Activated naive CD4-positive, alpha-beta T cell treated with anti-CD3 and anti-CD28 coated beads, Interleukin-2, amount 10 ng/mL, durations not matched to agents 7 days and 5 days (primary cell): ENCODE data around the gene CSF2.
A peak's percentile ranks its signal among the peaks of the same experiment; 100 is the strongest.

Experiments
- CTCF ChIA-PET: fragments of 350-600 bp; sonication (Branson Sonifier 250); formaldehyde crosslinking; loops from one replicate; lab custom pipeline; 2021; ENCODE audit warnings: antibody characterized with exemption; lab: Charles Lee
- DNase-seq: peaks from one replicate; pipeline ENCODE4 v3.0.0-alpha.2; 2020
- H3K27ac Mint-ChIP-seq: one replicate; pipeline ENCODE4 v1.8.0; 2021; ENCODE audit warnings: mild to moderate bottlenecking, moderate library complexity, mixed read lengths
- H3K27me3 Mint-ChIP-seq: one replicate; pipeline ENCODE4 v1.8.0; 2021; ENCODE audit warnings: mild to moderate bottlenecking, mixed read lengths
- H3K36me3 Mint-ChIP-seq: one replicate; pipeline ENCODE4 v1.8.0; 2021; ENCODE audit warnings: mixed read lengths
- H3K4me1 Mint-ChIP-seq: one replicate; pipeline ENCODE4 v1.8.0; 2021; ENCODE audit warnings: mixed read lengths
- H3K4me3 Mint-ChIP-seq: one replicate; pipeline ENCODE4 v1.8.0; 2021; ENCODE audit warnings: mild to moderate bottlenecking, moderate library complexity, mixed read lengths
- H3K9me3 Mint-ChIP-seq: one replicate; pipeline ENCODE4 v1.8.0; 2021; ENCODE audit warnings: mixed read lengths

Gene CSF2

GRCh38 chr5:132073231-132074013 is at the start of gene CSF2:
TSS of gene CSF2 (plus strand) at chr5:132073789. CDS start at chr5:132073824, 35 bp downstream.
- no peaks in the 10 kb centered on the region for H3K36me3 Mint-ChIP-seq
- CTCF ChIA-PET, result interaction anchor here (0.7 to 2.4 kb wide), 6 partner anchors 10 to 427 kb away, joined by 3 to 7 read pairs (median 6); no protein-coding TSS in a partner anchor
- peaks cover 24% of the 10 kb centered on the region for H3K4me1 Mint-ChIP-seq
- DNase-seq, result no peak
- peaks cover 29% of the 10 kb centered on the region for H3K27me3 Mint-ChIP-seq
- no peaks in the 10 kb centered on the region for H3K9me3 Mint-ChIP-seq
- H3K4me3 Mint-ChIP-seq, result no peak within 1 kb of the TSS
- no peak within 1 kb of the TSS for H3K27ac Mint-ChIP-seq

GRCh38 chr5:132024117-132024435 is 49.5 kb upstream of the CSF2 start:
- CTCF ChIA-PET, result no interaction called here
- no peak overlapping the region for H3K4me3 Mint-ChIP-seq
- peaks cover 18% of the 10 kb centered on the region for H3K27me3 Mint-ChIP-seq
- no peaks in the 10 kb centered on the region for H3K36me3 Mint-ChIP-seq
- no peaks in the 10 kb centered on the region for H3K9me3 Mint-ChIP-seq
- DNase-seq, result no peak
- H3K4me1 Mint-ChIP-seq, result peaks cover 32% of the 10 kb centered on the region
- no peak overlapping the region for H3K27ac Mint-ChIP-seq

- Mint-ChIP-seq H3K27ac (no peak overlapping the region), H3K36me3 (no peaks in the 10 kb centered on the region)
- CTCF ChIA-PET, result interaction anchor here (0.7 kb wide), 1 partner anchor 28 kb away, joined by 3 read pairs; no protein-coding TSS in a partner anchor
Measured at GRCh38 chr5:132024789-132025402, 48.7 kb upstream of the CSF2 start.

GRCh38 chr5:132025403-132025971 is 48.1 kb upstream of the CSF2 start:
- H3K27me3 Mint-ChIP-seq, result peaks cover 29% of the 10 kb centered on the region
- H3K27ac Mint-ChIP-seq, result no peak overlapping the region
- DNase-seq, result no peak
- CTCF ChIA-PET, result interaction anchor here (0.7 kb wide), 1 partner anchor 29 kb away, joined by 3 read pairs; no protein-coding TSS in a partner anchor
- H3K4me3 Mint-ChIP-seq, result no peak overlapping the region
- H3K9me3 Mint-ChIP-seq, result no peaks in the 10 kb centered on the region
- no peaks in the 10 kb centered on the region for H3K36me3 Mint-ChIP-seq
- H3K4me1 Mint-ChIP-seq, result peaks cover 19% of the 10 kb centered on the region

More at GRCh38 chr5:132024789-132025402, 48.7 kb upstream of the CSF2 start:
- H3K4me1 Mint-ChIP-seq, result peaks cover 25% of the 10 kb centered on the region
- no peak overlapping the region for H3K4me3 Mint-ChIP-seq
- DNase-seq, result no peak
- H3K27me3 Mint-ChIP-seq, result peaks cover 23% of the 10 kb centered on the region
- H3K9me3 Mint-ChIP-seq, result no peaks in the 10 kb centered on the region

- Mint-ChIP-seq H3K36me3 (no peaks in the 10 kb centered on the region), H3K9me3 (no peaks in the 10 kb centered on the region), H3K4me1 (peaks cover 12% of the 10 kb centered on the region), H3K27ac (no peak overlapping the region), H3K27me3 (peaks cover 32% of the 10 kb centered on the region), H3K4me3 (no peak overlapping the region)
- peak; percentile 69 for DNase-seq
- CTCF ChIA-PET, result interaction anchor here (1.8 kb wide), 1 partner anchor 36 kb away, joined by 6 read pairs; no protein-coding TSS in a partner anchor
Measured at GRCh38 chr5:132026516-132027008, 47.0 kb upstream of the CSF2 start.

- Mint-ChIP-seq H3K27ac (no peak overlapping the region), H3K9me3 (no peaks in the 10 kb centered on the region), H3K36me3 (no peaks in the 10 kb centered on the region), H3K4me1 (peaks cover 12% of the 10 kb centered on the region), H3K4me3 (no peak overlapping the region), H3K27me3 (peaks cover 37% of the 10 kb centered on the region)
- no peak for DNase-seq
- CTCF ChIA-PET, result interaction anchor here (1.5 to 1.8 kb wide), 2 partner anchors 20 to 36 kb away, joined by 5 to 6 read pairs; no protein-coding TSS in a partner anchor
Measured at GRCh38 chr5:132027027-132027426, 46.6 kb upstream of the CSF2 start.

GRCh38 chr5:132029609-132030330 is 43.8 kb upstream of the CSF2 start:
- Mint-ChIP-seq H3K27me3 (peaks cover 54% of the 10 kb centered on the region), H3K4me3 (no peak overlapping the region), H3K4me1 (peaks cover 2% of the 10 kb centered on the region), H3K36me3 (peaks cover 1% of the 10 kb centered on the region), H3K9me3 (peaks cover 12% of the 10 kb centered on the region), H3K27ac (no peak overlapping the region)
- DNase-seq, result no peak
- CTCF ChIA-PET, result interaction anchor here (0.7 to 1.1 kb wide), 2 partner anchors 22 to 566 kb away, joined by 3 to 4 read pairs; no protein-coding TSS in a partner anchor

GRCh38 chr5:132030610-132031009 is 43.0 kb upstream of the CSF2 start:
- DNase-seq, result no peak
- H3K27ac Mint-ChIP-seq, result no peak overlapping the region
- no peak overlapping the region for H3K4me3 Mint-ChIP-seq
- H3K36me3 Mint-ChIP-seq, result peaks cover 1% of the 10 kb centered on the region
- H3K9me3 Mint-ChIP-seq, result peaks cover 12% of the 10 kb centered on the region
- H3K4me1 Mint-ChIP-seq, result peaks cover 2% of the 10 kb centered on the region
- CTCF ChIA-PET, result interaction anchor here (1.1 to 1.8 kb wide), 3 partner anchors 23 to 441 kb away, joined by 4 to 8 read pairs (median 4); no protein-coding TSS in a partner anchor
- H3K27me3 Mint-ChIP-seq, result peaks cover 58% of the 10 kb centered on the region

GRCh38 chr5:132032196-132032595 is 41.4 kb upstream of the CSF2 start:
- H3K27me3 Mint-ChIP-seq, result peaks cover 59% of the 10 kb centered on the region
- H3K4me1 Mint-ChIP-seq, result peaks cover 2% of the 10 kb centered on the region
- peaks cover 1% of the 10 kb centered on the region for H3K36me3 Mint-ChIP-seq
- H3K27ac Mint-ChIP-seq, result no peak overlapping the region
- peaks cover 12% of the 10 kb centered on the region for H3K9me3 Mint-ChIP-seq
- CTCF ChIA-PET, result no interaction called here
- no peak for DNase-seq
- H3K4me3 Mint-ChIP-seq, result no peak overlapping the region

GRCh38 chr5:132033122-132033521 is 40.5 kb upstream of the CSF2 start:
- DNase-seq, result no peak
- CTCF ChIA-PET, result no interaction called here
- no peak overlapping the region for H3K27ac Mint-ChIP-seq
- H3K4me1 Mint-ChIP-seq, result peaks cover 2% of the 10 kb centered on the region
- peaks cover 1% of the 10 kb centered on the region for H3K36me3 Mint-ChIP-seq
- H3K9me3 Mint-ChIP-seq, result peaks cover 12% of the 10 kb centered on the region
- H3K4me3 Mint-ChIP-seq, result no peak overlapping the region
- H3K27me3 Mint-ChIP-seq, result peaks cover 63% of the 10 kb centered on the region

GRCh38 chr5:132037353-132037752 is 36.2 kb upstream of the CSF2 start:
- no peak for DNase-seq
- CTCF ChIA-PET, result no interaction called here
- Mint-ChIP-seq H3K27ac (no peak overlapping the region), H3K9me3 (peaks cover 12% of the 10 kb centered on the region), H3K4me1 (no peaks in the 10 kb centered on the region), H3K27me3 (peaks cover 62% of the 10 kb centered on the region), H3K4me3 (no peak overlapping the region), H3K36me3 (peaks cover 1% of the 10 kb centered on the region)

- CTCF ChIA-PET, result no interaction called here
- Mint-ChIP-seq H3K4me1 (no peaks in the 10 kb centered on the region), H3K27ac (no peak overlapping the region), H3K27me3 (peaks cover 62% of the 10 kb centered on the region), H3K4me3 (no peak overlapping the region), H3K36me3 (no peaks in the 10 kb centered on the region), H3K9me3 (no peaks in the 10 kb centered on the region)
- DNase-seq, result no peak
Measured at GRCh38 chr5:132044207-132044606, 29.4 kb upstream of the CSF2 start.

GRCh38 chr5:132046880-132047299 is 26.7 kb upstream of the CSF2 start:
- no peak overlapping the region for H3K27ac Mint-ChIP-seq
- CTCF ChIA-PET, result no interaction called here
- H3K36me3 Mint-ChIP-seq, result no peaks in the 10 kb centered on the region
- no peaks in the 10 kb centered on the region for H3K9me3 Mint-ChIP-seq
- DNase-seq, result no peak
- no peaks in the 10 kb centered on the region for H3K4me1 Mint-ChIP-seq
- no peak overlapping the region for H3K4me3 Mint-ChIP-seq
- peaks cover 64% of the 10 kb centered on the region for H3K27me3 Mint-ChIP-seq
